Endothelial cell of umbilical vein (primary cell): Measurements from ENCODE around the gene DEDD. TPM values are rescaled to one million over a fixed set of nuclear protein-coding genes. Genes with fewer than 3 reads are reported as not detected.

Experiments used
- BruUV-seq: library from RNA; stranded (reverse); fragments of 400-500 nt; replicated peaks from 2 replicates; lab custom pipeline; 2021; lab: Mats Ljungman, UMichigan
- CTCF ChIA-PET: fragments of 300-600, 350-600 bp; sonication (Branson Sonifier 250); formaldehyde crosslinking; loops from one replicate; lab custom pipeline; 2021; ENCODE audit warnings: antibody characterized with exemption, inconsistent platforms; lab: Charles Lee
- POLR2A ChIA-PET: fragments of 300-600, 350-600 bp; sonication (Branson Sonifier 250); formaldehyde crosslinking; loops from one replicate; lab custom pipeline; 2021; ENCODE audit warnings: antibody characterized with exemption, inconsistent platforms; lab: Charles Lee
- DNase-seq: peaks from one replicate; pipeline ENCODE4 v3.0.0-alpha.2; 2011; ENCODE audit warnings: low read depth, low spot score
- FAIRE-seq: peaks from 2 replicates; lab custom pipeline; 2011; peaks lifted over from hg19 to GRCh38; lab: Jason Lieb, UNC
- H2AFZ ChIP-seq: 2 replicates; pipeline ENCODE4 v1.6.0; 2012; ENCODE audit warnings: low read depth, low read length, control low read depth, inconsistent platforms
- H3K27ac ChIP-seq: 2 replicates; pipeline ENCODE4 v1.5.1; 2011; ENCODE audit warnings: low read depth, mild to moderate bottlenecking, control low read depth, low read length, moderate library complexity; ENCODE audit not compliant: insufficient read depth
- H3K27me3 ChIP-seq, 2 experiments: 2 replicates each; pipeline versions ENCODE4 v1.6.0 to v1.6.1; 2011; ENCODE audit warnings: low read length in 2 of 2, mixed read lengths in 1 of 2; ENCODE audit not compliant: control insufficient read depth in 2 of 2, insufficient read depth in 2 of 2
- H3K36me3 ChIP-seq, 2 experiments: 2 replicates in 1 of 2; 3 replicates in 1 of 2; pipeline ENCODE4 v1.5.1; 2011; ENCODE audit warnings: low read length in 2 of 2, mild to moderate bottlenecking in 1 of 2, moderate library complexity in 1 of 2; ENCODE audit not compliant: control insufficient read depth in 2 of 2, insufficient read depth in 2 of 2; ENCODE audit errors: extremely low read depth in 1 of 2
- H3K4me1 ChIP-seq: 3 replicates; pipeline ENCODE4 v1.5.1; 2011; ENCODE audit warnings: mild to moderate bottlenecking, low read length; ENCODE audit not compliant: control insufficient read depth, insufficient read depth; ENCODE audit errors: extremely low read depth
- H3K4me2 ChIP-seq: 2 replicates; pipeline ENCODE4 v1.6.1; 2011; ENCODE audit warnings: low read length, control low read depth, mixed read lengths; ENCODE audit not compliant: insufficient read depth
- H3K4me3 ChIP-seq, 3 experiments: fragments of 200-600 bp in 1 of 3; sonication (generic), shearing (Covaris generic) in 1 of 3; replicated peaks in 1 of 3; 2 replicates each; pipeline ENCODE4 v1.5.1; 2011 to 2016; ENCODE audit warnings: control low read depth in 3 of 3, low read length in 3 of 3, mild to moderate bottlenecking in 2 of 3, inconsistent platforms in 1 of 3, low read depth in 1 of 3, moderate library complexity in 1 of 3; ENCODE audit not compliant: insufficient read depth in 1 of 3
- H3K79me2 ChIP-seq: 2 replicates; pipeline ENCODE4 v1.6.0; 2012; ENCODE audit warnings: low read length, inconsistent platforms; ENCODE audit not compliant: control insufficient read depth, insufficient read depth
- H3K9ac ChIP-seq: replicated peaks from 2 replicates; pipeline ENCODE3; 2011; ENCODE audit warnings: low read length, control low read depth; ENCODE audit not compliant: insufficient read depth; ENCODE audit errors: extremely low read depth
- H3K9me1 ChIP-seq: replicated peaks from 3 replicates; pipeline ENCODE4 v1.6.0; 2011; ENCODE audit warnings: mild to moderate bottlenecking, low read length; ENCODE audit not compliant: control insufficient read depth, insufficient read depth; ENCODE audit errors: extremely low read depth
- H3K9me3 ChIP-seq: replicated peaks from 2 replicates; pipeline ENCODE4 v1.5.1; 2012; ENCODE audit warnings: low read length, inconsistent platforms; ENCODE audit not compliant: control insufficient read depth, insufficient read depth
- H4K20me1 ChIP-seq: replicated peaks from 2 replicates; pipeline ENCODE3; 2011; ENCODE audit warnings: mild to moderate bottlenecking, low read length; ENCODE audit not compliant: control insufficient read depth, insufficient read depth; ENCODE audit errors: extremely low read depth
- CTCF ChIP-seq, 2 donors: IDR thresholded peaks; 1 replicate in 1 of 2; 2 replicates in 1 of 2; pipeline ENCODE4 v1.5.1; 2011; ENCODE audit warnings: low read length in 2 of 2, mild to moderate bottlenecking in 2 of 2, moderate library complexity in 2 of 2, control low read depth in 1 of 2, inconsistent platforms in 1 of 2, low read depth in 1 of 2; ENCODE audit not compliant: insufficient read depth in 1 of 2; ENCODE audit errors: extremely low read depth in 1 of 2
- EZH2 ChIP-seq: IDR thresholded peaks from 2 replicates; pipeline ENCODE4 v1.6.1; 2012; ENCODE audit warnings: borderline replicate concordance, low read depth, mild to moderate bottlenecking, moderate library complexity, low read length, inconsistent platforms; ENCODE audit not compliant: severe bottlenecking
- FOS ChIP-seq: IDR thresholded peaks from 2 replicates; pipeline ENCODE4 v1.6.1; 2011; ENCODE audit warnings: mild to moderate bottlenecking, low read length, moderate library complexity, borderline replicate concordance; ENCODE audit not compliant: insufficient read depth
- GATA2 ChIP-seq: IDR thresholded peaks from 2 replicates; pipeline ENCODE4 v1.7.0; 2011; ENCODE audit warnings: low read depth, mild to moderate bottlenecking, moderate library complexity, mixed read lengths, low read length; ENCODE audit not compliant: insufficient read length, insufficient read depth
- JUN ChIP-seq: IDR thresholded peaks from 2 replicates; pipeline ENCODE4 v1.6.1; 2011; ENCODE audit warnings: borderline replicate concordance, low read depth; ENCODE audit not compliant: insufficient read length, insufficient read depth
- MYC ChIP-seq: IDR thresholded peaks from one replicate; pipeline ENCODE4 v1.6.1; 2011; ENCODE audit warnings: mild to moderate bottlenecking, low read depth, low read length
- POLR2A ChIP-seq: IDR thresholded peaks from 2 replicates; pipeline ENCODE4 v1.6.1; 2012; ENCODE audit warnings: low read depth, mild to moderate bottlenecking, control low read depth, low read length
- POLR2AphosphoS5 ChIP-seq: IDR thresholded peaks from 2 replicates; pipeline ENCODE4 v1.6.1; 2012; ENCODE audit warnings: low read depth, mild to moderate bottlenecking, control low read depth, low read length, moderate library complexity; ENCODE audit not compliant: insufficient read depth
- dilution Hi-C: fragments of 300-500 bp; cut with MboI; formaldehyde crosslinking; loops from one replicate; pipeline ENCODE4 v1.15.0; 2019; ENCODE audit warnings: low sequenced_read_pairs; ENCODE audit not compliant: extremely low pct_ligation_motif_present
- intact Hi-C: fragments of 100-400 bp; cut with micrococcal nuclease; formaldehyde crosslinking; loops from one replicate; pipeline ENCODE4 v1.10.0; 2022
- polyA plus RNA-seq, 4 experiments: library from polyadenylated mRNA; depleted of rRNA in 3 of 4; stranded (reverse) in 3 of 4; unstranded in 1 of 4; fragments of >200 nt; gene quantifications; 2 replicates each; pipeline versions ENCODE4 v1.2.1 to v1.2.3, GENCODE V29; 2011 to 2012; ENCODE audit warnings: missing spikeins in 1 of 4
- total RNA-seq: library from RNA; stranded (reverse); gene quantifications from 2 replicates; pipeline ENCODE4 v1.2.3, GENCODE V29; 2021
- TF ChIP-seq, protein P1 (sequence below): IDR thresholded peaks from 2 replicates; pipeline ENCODE4 v1.6.1; 2011; ENCODE audit not compliant: insufficient read depth, insufficient read length

The DEDD gene
- total and polyA plus RNA-seq, 2 donors (not counting 3 experiments of a cell fraction or from before 2014, with no cell fraction given) = 50.2 to 78.3 TPM

GRCh38 chr1:161165742-161166668 lies 33.5 kb upstream of the DEDD start, which contains the start of gene PPOX:
Gene PPOX (plus strand): TSS chr1:161166426. CDS start chr1:161166848, 422 bp downstream.
- H2AFZ ChIP-seq = peak within 1 kb of the TSS; percentile 79
- H3K27ac ChIP-seq = peak within 1 kb of the TSS; percentile 74
- BruUV-seq = TSS peak; percentile 70
- POLR2A ChIA-PET = interaction anchor here (0.5 to 2.2 kb wide), 6 partner anchors 10 to 216 kb away, joined by 3 to 8 read pairs (median 4); partner anchors contain the start of genes NDUFS2 and TOMM40L
- DNase-seq (peak; percentile 99), FAIRE-seq (peak; percentile 98)
- no peaks in the 10 kb centered on the region for H3K9me3 ChIP-seq
- H4K20me1 ChIP-seq = no peaks in the 10 kb centered on the region
- intact Hi-C loops (loop anchor here (1.0 to 2.0 kb wide), 4 partner anchors 11 to 217 kb away; partner anchors contain the start of gene B4GALT3), dilution Hi-C loops (no loop called here)
- CTCF ChIA-PET = interaction anchor here (0.6 to 3.1 kb wide), 22 partner anchors 8 to 216 kb away, joined by 3 to 35 read pairs (median 4); partner anchors contain the start of genes ADAMTS4, B4GALT3, CFAP126 and DEDD
- H3K9ac ChIP-seq = peak within 1 kb of the TSS; percentile 82
- no peak for TF ChIP-seq EZH2
- peak; percentile 21 for TF ChIP-seq POLR2A
- TF ChIP-seq MYC = no peak
- no peak for TF ChIP-seq GATA2
- TF ChIP-seq, protein P1, sequence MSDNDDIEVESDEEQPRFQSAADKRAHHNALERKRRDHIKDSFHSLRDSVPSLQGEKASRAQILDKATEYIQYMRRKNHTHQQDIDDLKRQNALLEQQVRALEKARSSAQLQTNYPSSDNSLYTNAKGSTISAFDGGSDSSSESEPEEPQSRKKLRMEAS = peak; percentile 63
- TF ChIP-seq CTCF (IDR thresholded peaks at IDR 0.05; ENCODE audit: extremely low read depth in 1 of 2, insufficient read depth in 1 of 2, low read depth in 1 of 2, low read length in 2 of 2) = peak; percentile 42 to 60
- TF ChIP-seq JUN = no peak
- TF ChIP-seq POLR2AphosphoS5 = peak; percentile 71
- TF ChIP-seq FOS = no peak
- H3K9me1 ChIP-seq = no peaks in the 10 kb centered on the region
- no peaks in the 10 kb centered on the region for H3K27me3 ChIP-seq
- peak within 1 kb of the TSS; percentile 81 to 87 (median 87) for H3K4me3 ChIP-seq
- peaks cover 16% of the 10 kb centered on the region for H3K4me1 ChIP-seq
- H3K4me2 ChIP-seq = peak within 1 kb of the TSS; percentile 93
- peaks cover 2 to 20% of the 10 kb centered on the region in 2 experiments for H3K36me3 ChIP-seq
- no peaks in the 10 kb centered on the region for H3K79me2 ChIP-seq
